HG03045 (cell line): ENCODE data around the gene PLN.

ENCODE experiments used
- ATAC-seq: cut with Tn5 transposase; IDR thresholded peaks from one replicate; pipeline ENCODE4 v1.9.1; 2021; ENCODE audit warnings: mild to moderate bottlenecking, moderate library complexity; ENCODE audit not compliant: unreplicated experiment

PLN gene

DNA sequence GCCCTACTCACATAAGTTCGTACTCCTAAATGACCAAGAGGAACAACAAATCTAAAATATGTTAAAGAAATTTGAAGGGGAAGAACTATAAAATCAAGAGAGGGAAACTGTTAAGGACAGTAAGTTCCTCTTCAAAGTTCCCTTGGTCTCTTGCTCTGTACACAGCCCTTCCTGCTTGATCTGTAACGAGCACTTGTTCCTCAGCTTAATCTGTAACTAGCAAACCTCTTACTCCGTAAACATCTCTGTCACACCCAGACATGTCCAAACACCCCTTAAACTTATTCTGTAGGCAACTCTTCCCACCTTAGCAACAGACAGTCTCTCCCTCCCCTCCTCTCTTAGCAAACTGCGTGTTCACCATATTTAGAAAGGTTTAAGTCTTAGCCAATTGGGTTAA is 29.9 kb downstream of the PLN start:
- no peak for ATAC-seq

DNA sequence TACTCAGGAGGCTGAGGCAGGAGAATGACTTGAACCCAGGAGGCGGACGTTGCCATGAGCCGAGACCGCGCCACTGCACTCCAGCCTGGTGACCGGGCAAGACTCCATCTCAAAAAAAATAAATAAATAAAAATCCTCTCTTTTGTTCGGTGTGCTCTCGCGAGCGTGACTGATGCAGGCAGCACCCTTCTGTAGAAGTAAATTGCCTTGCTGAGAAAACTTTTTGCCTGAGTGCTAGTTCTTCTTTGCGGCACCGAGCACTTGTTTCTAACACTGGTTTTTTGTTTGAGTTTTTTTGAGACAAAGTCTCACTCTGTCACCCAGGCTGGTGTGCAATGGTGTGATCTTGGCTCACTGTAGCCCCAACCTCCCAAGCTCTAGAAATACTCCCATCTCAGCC is 30.5 kb downstream of the PLN start:
- ATAC-seq = no peak

DNA sequence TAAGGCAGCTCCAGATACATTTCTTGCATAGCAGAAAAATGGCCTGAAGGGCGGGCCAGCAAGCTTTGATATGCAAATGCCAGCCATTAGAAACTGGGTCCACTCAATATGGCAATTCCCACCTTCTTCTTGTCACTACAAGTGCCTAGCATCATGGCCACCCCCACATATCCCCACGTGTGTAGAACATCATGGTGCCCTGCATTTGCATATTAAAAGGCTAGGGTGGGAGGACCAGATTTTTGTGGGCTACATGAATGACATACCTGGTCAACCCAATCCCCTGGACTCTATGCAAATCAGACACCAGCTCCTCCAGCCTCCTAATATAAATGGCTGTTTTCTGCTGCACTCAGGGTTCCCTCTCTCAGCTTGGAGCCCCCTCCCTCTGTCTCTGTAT is 31.7 kb downstream of the PLN start:
- ATAC-seq = no peak

DNA sequence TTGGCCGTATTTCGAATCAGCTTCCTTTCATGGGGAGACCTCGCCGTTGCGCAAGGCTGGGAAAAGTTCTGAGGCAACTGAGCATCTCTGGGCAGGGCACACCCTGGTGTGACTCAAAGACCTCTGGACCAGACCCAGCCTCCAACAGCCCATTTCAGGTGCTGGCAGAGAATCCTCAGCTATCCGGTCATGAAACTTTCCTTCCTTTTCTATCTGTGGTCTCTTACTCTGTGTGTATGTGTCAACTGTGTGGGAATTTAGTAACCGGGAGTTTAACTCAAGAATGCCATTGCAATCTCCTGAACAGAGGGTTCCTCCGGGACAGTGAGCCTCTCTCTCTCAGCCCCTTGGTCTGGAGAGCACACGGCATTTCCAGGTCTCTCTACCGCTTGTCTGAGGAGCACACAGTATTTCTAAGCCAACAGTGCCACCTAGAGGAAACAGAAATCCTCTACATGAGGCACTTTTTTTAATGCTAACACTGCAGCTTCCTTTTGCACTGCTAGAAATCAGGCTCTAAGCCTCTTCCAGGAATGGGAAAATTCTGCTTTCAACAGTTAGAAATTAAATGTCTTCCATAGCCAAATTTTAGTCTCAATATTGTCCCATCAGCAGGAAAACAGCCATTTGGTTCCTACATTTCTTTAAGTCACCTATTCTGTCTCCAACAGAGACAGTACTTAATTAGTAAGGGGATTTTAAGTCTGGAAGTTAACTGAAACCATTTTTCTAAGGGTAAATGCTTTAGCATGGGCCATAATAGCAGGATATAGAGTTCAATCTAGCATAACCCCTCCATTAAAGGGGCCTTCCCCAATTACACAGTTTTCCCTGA is 32.7 kb downstream of the PLN start:
- no peak for ATAC-seq

DNA sequence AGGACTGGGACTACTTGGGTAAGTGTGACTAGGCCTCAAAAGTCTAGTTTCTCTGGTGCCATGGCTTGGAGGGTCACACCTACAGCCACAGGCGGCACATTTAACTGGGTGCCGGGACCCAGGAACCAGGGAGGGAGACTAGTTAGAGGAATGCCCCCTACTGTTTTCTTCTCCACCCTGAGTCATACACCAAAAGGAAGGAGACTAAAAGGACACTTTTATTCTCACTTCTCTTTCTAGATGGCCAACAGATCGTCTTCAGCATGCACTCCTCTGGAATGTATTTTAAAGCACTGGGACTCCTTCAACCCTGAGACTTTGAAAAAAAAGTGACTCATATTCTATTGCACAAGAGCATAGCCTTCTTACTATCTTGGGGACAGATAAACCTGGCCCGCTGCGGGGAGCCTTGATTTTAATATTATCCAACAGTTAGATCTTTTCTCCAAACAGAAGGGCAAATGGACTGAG is 33.4 kb downstream of the PLN start:
- ATAC-seq = no peak

DNA sequence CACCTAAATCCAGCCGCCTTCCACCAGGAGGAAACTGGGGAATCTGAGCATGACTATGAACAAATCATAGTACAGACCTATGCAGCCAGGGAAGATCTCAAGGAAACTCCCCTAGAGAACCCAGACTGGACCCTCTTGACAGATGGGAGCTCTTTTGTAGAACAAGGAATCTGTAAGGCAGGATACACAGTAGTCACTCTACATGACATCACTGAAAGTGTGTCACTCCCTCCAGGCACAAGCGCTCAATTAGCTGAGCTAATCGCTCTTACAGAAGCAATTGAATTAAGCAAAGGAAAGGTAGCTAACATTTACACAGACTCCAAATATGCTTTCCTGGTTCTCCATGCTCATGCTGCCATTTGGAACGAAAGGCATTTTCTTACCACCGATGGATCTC is 36.8 kb downstream of the PLN start:
- ATAC-seq = no peak

DNA sequence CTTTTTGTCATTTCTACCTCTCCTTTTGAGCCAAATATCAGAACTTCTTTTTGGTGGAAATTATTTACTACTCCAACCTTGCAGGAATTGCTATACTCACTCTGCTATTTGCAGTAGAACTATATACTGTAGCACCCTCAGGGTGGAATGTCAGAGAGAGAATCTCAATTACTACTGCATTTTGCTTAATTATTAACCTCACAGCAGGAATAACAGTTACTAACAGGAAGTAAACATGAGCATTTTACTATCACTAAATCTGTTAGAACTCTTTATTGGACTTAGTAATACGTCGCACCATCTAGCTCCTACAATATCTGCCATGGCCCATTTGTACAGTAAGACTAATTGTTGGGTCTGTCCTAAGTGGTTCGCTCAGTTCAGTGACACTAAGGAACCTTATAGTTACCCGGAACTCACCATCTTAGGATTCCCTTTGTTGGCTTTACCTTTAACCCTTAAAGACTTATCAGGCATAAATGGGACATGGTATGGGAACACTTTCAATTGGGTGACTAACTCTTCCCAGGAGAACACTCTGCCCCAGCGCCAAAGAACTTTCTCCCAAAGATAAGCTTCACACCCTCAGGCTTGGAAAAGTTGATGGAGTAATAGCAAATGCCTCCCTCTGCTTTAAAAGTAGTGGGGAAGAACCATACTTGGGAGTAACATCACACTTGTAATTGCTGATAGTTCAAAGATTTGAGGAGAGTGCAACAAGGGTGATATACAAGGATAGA is 38.8 kb downstream of the PLN start:
- ATAC-seq = no peak

DNA sequence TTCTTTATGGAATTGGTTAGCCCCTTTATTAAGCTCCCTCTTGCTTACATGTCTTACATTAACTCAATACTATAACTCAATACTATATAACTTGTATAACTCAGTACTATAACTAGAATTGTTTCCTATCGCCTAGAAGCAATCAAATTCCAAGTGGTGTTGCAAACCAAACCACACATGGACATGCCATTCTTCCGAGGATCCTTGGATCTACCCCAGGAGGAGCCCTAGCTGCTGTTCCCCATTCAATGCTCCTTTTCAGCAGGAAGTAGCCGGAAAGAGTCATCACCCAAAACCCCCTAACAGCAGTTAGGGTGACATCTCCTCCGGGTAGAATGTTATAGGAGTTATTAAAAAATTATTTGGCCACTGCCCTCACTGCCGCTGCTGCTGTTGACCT is 40.5 kb downstream of the PLN start:
- no peak for ATAC-seq

DNA sequence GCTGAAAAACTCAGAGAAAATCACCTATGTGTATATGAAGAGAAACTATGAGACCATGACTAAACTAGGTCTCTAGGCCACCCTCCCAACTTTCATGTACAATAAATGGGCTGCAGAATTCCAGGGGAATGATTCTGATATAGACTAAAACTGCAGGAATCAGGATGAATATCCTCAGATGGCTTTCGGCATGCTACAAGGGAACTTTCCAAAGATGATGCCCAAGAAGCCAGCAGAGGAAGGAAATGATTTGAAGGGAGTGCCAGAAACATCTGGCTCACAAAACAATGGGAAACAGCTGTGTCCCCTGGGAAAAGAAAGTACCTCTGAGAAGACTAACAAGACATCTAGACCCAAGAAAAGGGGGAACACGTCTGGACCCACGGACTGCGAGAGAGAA is 41.1 kb downstream of the PLN start:
- no peak for ATAC-seq

DNA sequence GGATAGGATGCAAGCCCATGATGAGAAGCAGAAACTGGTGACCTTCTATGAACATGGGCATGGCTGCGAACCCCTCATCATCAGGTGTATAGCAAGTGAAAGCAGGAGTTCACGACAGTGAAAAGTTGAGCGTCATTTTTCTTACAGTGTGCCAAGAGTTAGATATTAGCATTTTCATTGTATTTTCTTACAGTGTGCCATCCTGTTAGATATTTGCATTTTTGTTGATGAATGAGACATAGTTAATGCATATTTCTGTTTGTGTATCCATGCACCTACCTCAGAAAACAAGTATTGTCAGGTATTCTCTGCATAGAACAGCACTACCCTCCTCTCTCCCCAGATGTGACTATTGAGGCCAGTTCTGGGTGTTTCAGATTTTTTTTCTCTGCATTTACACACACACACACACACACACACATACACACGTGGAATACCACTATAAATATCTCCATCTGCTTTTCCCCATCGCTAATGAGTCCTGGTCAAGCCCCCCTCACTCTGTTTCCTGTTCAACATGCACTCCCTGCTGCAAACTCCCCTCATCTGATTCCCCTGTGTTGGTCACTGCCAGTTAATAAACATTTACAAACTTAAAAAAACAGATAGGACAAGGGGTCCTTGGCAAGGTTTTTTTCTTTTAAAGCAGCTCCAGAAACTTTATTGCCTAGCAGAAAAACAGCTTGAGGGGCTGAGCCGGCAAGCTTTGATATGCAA is 41.7 kb downstream of the PLN start:
- no peak for ATAC-seq

DNA sequence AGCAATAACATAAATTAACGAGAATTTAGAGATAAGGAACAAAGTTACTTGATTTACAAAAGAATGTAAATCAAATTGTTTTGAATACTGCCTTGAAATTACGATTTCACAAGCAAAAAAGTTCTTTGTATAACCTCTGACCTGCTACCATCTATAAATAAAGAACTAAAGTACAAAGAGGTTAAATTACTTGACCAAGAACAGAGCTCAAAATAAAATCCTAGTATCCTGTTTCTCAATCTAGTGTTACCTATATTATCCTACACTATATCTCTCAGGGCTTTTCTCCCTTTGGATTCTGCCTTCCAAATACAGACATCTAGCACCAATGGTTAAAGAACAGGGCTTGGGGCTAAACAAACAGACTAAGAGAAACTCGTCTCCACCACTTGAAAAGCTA is 43.8 kb downstream of the PLN start:
- no peak for ATAC-seq

DNA sequence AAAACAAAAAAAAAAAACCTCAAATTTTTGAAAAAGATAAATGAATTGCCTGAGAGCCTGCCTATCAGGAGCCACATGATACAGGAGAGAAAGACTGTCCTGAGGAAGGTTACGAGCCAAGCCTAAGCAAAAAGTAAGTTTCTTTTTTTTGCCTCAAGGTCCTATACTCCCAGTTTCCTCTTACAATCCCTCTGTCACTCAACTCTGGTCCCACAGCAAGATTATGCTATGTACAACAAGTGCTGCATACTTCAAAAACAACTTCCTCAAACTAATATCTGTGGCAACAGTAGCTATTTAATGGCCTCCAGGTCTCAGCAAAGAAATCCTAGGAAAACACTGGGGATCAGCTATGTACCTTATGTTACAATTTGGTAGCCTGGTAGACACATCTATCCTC is 46.8 kb downstream of the PLN start:
- ATAC-seq = no peak

DNA sequence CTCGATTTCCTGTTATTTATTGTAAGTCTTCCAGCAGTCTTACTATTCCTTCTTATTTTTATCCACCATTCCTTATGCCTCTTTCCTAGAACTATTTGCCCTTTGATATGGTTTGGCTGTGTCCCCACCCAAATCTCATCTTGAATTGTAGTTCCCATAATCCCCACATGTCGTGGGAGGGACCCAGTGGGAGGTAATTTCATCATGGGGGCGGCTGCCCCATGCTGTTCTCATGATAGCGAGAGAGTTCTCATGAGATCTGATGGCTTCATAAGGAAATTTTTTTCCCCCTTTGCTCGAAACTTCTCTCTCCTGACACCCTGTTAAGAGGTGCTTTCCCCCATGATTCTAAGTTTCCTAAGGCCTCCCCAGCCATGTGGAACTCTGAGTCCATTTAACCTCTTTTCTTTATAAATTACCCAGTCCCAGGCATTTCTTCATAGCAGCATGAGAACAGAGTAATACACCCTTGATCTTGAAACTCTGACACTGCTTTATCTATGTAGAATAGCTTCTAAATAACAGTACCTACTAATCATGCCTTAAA is 48.8 kb downstream of the PLN start:
- no peak for ATAC-seq

DNA sequence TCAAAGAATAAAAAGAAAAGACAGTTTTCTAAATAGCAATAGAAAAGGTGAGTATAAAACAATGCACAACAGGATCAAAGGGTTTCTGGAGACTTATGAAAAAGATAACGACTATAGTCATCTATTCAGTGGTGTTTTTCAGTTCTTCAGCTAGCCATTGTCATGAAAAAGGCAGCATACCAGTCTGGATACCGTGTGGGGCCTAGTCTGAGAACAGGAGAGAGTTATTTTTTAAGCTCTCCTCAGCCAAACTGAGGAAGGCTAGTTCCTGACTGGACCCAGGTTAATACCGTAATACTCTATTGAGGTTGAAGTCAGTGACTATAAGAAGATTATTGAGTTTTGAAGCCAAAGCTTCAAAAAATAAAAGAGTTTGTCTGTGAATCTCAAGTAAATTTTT is 49.5 kb downstream of the PLN start:
- ATAC-seq = no peak

DNA sequence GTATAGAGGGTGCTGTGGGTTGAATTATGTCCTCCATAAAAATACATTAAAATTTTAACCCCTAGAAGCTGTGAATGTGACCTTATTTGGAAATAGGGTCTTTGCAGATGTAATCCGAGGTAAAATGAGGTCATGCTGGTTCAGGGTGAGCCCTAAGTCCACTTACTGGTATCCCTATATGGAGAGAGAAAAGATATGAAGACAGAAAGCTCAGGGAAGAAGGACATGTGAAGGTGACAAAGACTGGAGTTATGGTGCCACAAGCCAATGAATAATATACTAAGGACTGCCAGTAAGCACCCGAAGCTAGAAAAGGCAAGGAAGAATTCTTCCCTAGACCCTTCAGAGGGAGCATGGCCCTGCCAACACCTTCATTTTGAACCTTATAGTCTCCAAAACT is 50.2 kb downstream of the PLN start:
- ATAC-seq = no peak

DNA sequence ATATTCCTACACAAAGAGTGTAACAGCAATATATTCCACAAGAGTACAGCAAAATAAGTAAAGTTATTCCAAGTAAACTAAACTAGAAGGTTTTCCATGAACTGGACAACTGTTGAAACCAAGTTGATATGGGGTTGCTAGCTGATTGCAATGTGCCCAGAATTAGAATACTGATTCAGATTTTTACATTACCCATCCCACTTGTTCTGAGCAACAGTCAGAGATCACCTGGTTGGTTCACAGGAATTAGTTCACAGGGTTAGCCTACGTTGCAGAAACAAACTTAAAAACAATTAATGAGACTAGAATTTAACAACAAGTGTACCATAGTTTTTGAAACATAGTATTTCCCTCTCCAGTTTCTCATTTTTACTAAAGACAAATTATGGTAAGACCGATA is 54.2 kb downstream of the PLN start:
- ATAC-seq = no peak

DNA sequence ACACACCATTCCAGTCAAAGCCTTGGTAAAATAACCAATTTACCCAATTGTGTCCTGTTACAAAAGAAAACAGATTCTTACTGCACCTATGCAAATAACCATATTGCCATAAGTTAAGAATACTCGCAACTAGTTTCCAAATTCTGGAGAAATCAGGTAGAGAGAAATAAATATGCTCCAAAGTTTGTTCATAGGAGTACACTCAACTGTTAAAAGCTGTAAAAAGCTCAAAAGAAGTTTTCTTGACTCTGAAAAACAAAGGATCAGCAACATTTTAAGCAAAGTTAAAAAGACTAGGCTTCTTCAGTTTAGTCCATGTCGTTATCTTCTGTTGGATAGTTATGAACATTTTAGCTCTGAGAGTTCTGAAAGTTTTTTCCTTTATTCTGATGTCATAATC is 55.3 kb downstream of the PLN start:
- no peak for ATAC-seq

DNA sequence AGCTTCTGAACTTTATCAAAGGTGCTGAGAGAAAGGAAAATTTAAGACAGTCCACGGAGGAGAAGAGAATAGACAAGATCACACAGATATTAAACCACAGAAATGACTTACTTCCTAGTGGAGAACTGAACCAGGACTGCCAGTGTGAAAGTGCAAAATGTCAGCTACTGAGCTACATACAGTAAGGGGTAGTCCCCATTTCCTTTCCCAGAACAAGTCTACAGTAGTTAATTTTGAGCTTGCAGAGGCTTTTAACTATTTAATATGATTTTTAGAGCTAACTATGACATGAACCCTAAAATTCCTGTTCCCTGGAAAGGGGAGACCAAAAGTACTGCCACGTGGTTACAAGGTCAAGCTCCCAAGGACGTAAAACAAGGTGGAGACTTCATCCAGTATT is 58.2 kb downstream of the PLN start:
- ATAC-seq = no peak

DNA sequence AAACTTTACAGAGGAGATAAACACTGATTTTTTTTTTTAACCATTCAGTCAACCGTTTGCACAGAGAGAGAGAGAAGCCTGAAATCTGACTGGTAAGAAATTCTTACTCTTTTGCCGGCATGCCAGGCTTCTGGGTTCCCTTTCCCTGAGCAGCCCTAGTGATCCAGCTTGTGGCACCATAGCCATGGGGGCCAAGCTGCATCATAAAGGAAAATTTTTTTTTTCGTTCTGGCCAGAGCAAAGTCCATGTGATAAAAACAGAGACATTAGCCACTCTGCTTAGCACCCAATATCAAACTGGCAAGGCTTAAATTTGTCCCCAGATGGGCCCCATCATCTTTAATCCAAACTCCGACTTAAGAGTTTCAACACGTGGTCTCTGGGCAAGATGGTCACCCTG is 58.8 kb downstream of the PLN start:
- no peak for ATAC-seq
